ENCODE data around the gene ATE1. TPM values are rescaled to one million over a fixed set of nuclear protein-coding genes. Genes with fewer than 3 reads are reported as not detected.
"Not testable (repeated sequence)": the region's sequence is repeated elsewhere in the genome, so short reads cannot be mapped to it uniquely, and the experiment has no call there.

ATE1 gene
- total RNA-seq, 1 experiment from 2014 or later: 23.8 TPM

DNA sequence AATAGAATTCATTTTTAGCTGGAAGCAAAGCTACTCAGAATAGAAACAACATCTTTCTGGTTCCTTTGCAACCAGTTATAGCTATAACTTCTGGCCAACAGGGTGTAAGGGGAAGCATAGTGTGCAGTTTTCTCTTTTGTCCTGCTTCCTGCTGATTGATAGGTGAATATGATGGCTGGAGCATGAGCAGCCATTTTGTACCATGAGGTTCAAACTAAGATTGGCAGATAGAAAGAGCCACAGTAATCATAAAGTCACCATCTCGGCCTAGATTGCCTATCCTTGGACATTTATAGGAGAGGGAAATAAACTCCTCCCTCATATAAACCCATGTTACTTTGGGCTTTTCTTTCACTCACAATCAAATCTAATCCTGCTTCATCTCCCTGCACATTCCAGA, 227.4 kb downstream of the ATE1 start:
- Mint-ChIP-seq H3K9me3 (peaks cover 19% of the 10 kb centered on the region), H3K4me3 (no peak overlapping the region), H3K4me1 (peaks cover 6% of the 10 kb centered on the region), H3K27ac (no peak overlapping the region), H3K27me3 (ENCODE audit: low read depth) (no peaks in the 10 kb centered on the region), H3K36me3 (peaks cover 12% of the 10 kb centered on the region)
- ChIA-PET CTCF (no interaction called here), POLR2A (no interaction called here)
- TF ChIP-seq ZNF416 (CRISPR knock-in tag; IDR thresholded peaks at IDR 0.05) (no peak), ZMAT4 (CRISPR knock-in tag; IDR thresholded peaks at IDR 0.05) (no peak), ERG (CRISPR knock-in tag; IDR thresholded peaks at IDR 0.05) (no peak), RELA (CRISPR knock-in tag; IDR thresholded peaks at IDR 0.05; ENCODE audit: borderline replicate concordance) (no peak), FOXK1 (CRISPR knock-in tag; IDR thresholded peaks at IDR 0.05) (no peak), TEAD1 (CRISPR knock-in tag; IDR thresholded peaks at IDR 0.05) (no peak), GTF2I (CRISPR knock-in tag; conservative IDR thresholded peaks at IDR 0.05) (no peak), E2F1 (CRISPR knock-in tag; IDR thresholded peaks at IDR 0.05) (no peak), ELF4 (CRISPR knock-in tag; IDR thresholded peaks at IDR 0.05; ENCODE audit: low read depth) (no peak), OVOL2 (CRISPR knock-in tag; IDR thresholded peaks at IDR 0.05; ENCODE audit: borderline replicate concordance) (no peak), GRHL2 (CRISPR knock-in tag; IDR thresholded peaks at IDR 0.05; ENCODE audit: insufficient replicate concordance, severe bottlenecking) (no peak), ATF6 (CRISPR knock-in tag; IDR thresholded peaks at IDR 0.05) (no peak), ZNF532 (CRISPR knock-in tag; IDR thresholded peaks at IDR 0.05; ENCODE audit: borderline replicate concordance) (no peak), ARID4B (CRISPR knock-in tag; IDR thresholded peaks at IDR 0.05; ENCODE audit: borderline replicate concordance) (no peak), MXD4 (CRISPR knock-in tag; IDR thresholded peaks at IDR 0.05; ENCODE audit: borderline replicate concordance) (no peak), ZNF317 (CRISPR knock-in tag; IDR thresholded peaks at IDR 0.05; ENCODE audit: borderline replicate concordance, low read depth) (no peak)
- TF ChIP-seq, protein P1, sequence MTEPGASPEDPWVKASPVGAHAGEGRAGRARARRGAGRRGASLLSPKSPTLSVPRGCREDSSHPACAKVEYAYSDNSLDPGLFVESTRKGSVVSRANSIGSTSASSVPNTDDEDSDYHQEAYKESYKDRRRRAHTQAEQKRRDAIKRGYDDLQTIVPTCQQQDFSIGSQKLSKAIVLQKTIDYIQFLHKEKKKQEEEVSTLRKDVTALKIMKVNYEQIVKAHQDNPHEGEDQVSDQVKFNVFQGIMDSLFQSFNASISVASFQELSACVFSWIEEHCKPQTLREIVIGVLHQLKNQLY (CRISPR knock-in tag; IDR thresholded peaks at IDR 0.05): no peak
- TF ChIP-seq, protein P2, sequence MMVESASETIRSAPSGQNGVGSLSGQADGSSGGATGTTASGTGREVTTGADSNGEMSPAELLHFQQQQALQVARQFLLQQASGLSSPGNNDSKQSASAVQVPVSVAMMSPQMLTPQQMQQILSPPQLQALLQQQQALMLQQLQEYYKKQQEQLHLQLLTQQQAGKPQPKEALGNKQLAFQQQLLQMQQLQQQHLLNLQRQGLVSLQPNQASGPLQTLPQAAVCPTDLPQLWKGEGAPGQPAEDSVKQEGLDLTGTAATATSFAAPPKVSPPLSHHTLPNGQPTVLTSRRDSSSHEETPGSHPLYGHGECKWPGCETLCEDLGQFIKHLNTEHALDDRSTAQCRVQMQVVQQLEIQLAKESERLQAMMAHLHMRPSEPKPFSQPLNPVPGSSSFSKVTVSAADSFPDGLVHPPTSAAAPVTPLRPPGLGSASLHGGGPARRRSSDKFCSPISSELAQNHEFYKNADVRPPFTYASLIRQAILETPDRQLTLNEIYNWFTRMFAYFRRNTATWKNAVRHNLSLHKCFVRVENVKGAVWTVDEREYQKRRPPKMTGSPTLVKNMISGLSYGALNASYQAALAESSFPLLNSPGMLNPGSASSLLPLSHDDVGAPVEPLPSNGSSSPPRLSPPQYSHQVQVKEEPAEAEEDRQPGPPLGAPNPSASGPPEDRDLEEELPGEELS (CRISPR knock-in tag; IDR thresholded peaks at IDR 0.05): no peak
- ATAC-seq (no peak), DNase-seq (ENCODE audit: low spot score) (no peak)

DNA sequence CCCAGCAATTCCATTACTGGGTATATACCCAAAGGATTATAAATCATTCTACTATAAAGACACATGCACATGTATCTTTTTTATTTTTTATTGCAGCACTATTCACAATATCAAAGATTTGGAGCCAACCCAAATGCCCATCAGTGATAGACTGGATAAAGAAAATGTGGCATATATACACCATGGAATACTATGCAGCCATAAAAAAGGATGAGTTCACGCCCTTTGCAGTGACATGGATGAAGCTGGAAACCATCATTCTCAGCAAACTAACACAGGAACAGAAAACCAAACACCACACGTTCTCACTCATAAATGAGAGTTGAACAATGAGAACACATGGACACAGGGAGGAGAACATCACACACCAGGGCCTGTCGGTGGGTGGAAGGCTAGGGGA, 228.1 kb downstream of the ATE1 start:
- CTCF ChIA-PET, H3K4me3 Mint-ChIP-seq, H3K4me1 Mint-ChIP-seq: not testable (repeated sequence)

More for the DNA sequence above, 228.1 kb downstream of the ATE1 start:
- DNase-seq (ENCODE audit: low spot score); ATAC-seq; H3K27me3 Mint-ChIP-seq (ENCODE audit: low read depth); H3K27ac Mint-ChIP-seq; POLR2A ChIA-PET: not testable (repeated sequence)
- Mint-ChIP-seq H3K36me3 (peaks cover 12% of the 10 kb centered on the region), H3K9me3 (peaks cover 19% of the 10 kb centered on the region)

Measured in WTC11 (cell line).